ENCODE data around the gene MEIS1. TPM values are rescaled to one million over a fixed set of nuclear protein-coding genes. Genes with fewer than 3 reads are reported as not detected.

Gene MEIS1
- total and polyA plus RNA-seq, 2 experiments from 2014 or later: 0.16 to 0.28 TPM

DNA sequence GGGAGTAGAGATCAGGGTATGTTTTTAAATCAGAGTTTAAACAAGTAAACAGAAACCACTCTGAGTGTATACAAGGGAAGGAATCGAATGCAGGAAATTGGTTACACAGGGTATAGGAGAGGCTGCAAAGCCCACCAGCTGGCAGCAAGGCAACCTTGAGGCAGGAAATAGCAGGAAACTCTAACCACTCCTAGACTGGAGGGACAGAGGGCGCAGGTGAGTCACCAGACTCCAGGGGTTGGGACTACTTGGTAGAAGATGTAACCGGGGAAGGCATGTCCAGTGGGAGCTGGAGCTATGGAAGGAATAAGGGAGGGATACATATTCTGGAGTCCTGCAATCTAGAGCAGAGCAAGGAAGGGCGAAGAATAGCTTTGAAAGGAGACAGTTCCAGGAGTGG is 152.3 kb downstream of the MEIS1 start:
- H3K9me3 Mint-ChIP-seq: no peaks in the 10 kb centered on the region
- TF ChIP-seq, protein P1, sequence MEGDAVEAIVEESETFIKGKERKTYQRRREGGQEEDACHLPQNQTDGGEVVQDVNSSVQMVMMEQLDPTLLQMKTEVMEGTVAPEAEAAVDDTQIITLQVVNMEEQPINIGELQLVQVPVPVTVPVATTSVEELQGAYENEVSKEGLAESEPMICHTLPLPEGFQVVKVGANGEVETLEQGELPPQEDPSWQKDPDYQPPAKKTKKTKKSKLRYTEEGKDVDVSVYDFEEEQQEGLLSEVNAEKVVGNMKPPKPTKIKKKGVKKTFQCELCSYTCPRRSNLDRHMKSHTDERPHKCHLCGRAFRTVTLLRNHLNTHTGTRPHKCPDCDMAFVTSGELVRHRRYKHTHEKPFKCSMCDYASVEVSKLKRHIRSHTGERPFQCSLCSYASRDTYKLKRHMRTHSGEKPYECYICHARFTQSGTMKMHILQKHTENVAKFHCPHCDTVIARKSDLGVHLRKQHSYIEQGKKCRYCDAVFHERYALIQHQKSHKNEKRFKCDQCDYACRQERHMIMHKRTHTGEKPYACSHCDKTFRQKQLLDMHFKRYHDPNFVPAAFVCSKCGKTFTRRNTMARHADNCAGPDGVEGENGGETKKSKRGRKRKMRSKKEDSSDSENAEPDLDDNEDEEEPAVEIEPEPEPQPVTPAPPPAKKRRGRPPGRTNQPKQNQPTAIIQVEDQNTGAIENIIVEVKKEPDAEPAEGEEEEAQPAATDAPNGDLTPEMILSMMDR (conservative IDR thresholded peaks at IDR 0.05; ENCODE audit: low read depth in 2 of 2): peak; percentile 67 to 88
- TF ChIP-seq ZNF114 (CRISPR knock-in tag; IDR thresholded peaks at IDR 0.05) (no peak), EZH2phosphoT487 (IDR thresholded peaks at IDR 0.05; ENCODE audit: unreplicated experiment) (no peak), ZNF331 (CRISPR knock-in tag; IDR thresholded peaks at IDR 0.05; ENCODE audit: low read depth) (no peak), POLR2AphosphoS5 (IDR thresholded peaks at IDR 0.05; ENCODE audit: low read depth) (no peak), STAT1 (IDR thresholded peaks at IDR 0.05; ENCODE audit: unreplicated experiment) (no peak), EZH2 (IDR thresholded peaks at IDR 0.05; ENCODE audit: low read depth, unreplicated experiment) (no peak), JUNB (IDR thresholded peaks at IDR 0.05; ENCODE audit: unreplicated experiment) (no peak), CREB1 (CRISPR knock-in tag; IDR thresholded peaks at IDR 0.05; ENCODE audit: low read depth) (no peak), NANOG (IDR thresholded peaks at IDR 0.05; ENCODE audit: borderline replicate concordance) (no peak)
- TF ChIP-seq, protein P2, sequence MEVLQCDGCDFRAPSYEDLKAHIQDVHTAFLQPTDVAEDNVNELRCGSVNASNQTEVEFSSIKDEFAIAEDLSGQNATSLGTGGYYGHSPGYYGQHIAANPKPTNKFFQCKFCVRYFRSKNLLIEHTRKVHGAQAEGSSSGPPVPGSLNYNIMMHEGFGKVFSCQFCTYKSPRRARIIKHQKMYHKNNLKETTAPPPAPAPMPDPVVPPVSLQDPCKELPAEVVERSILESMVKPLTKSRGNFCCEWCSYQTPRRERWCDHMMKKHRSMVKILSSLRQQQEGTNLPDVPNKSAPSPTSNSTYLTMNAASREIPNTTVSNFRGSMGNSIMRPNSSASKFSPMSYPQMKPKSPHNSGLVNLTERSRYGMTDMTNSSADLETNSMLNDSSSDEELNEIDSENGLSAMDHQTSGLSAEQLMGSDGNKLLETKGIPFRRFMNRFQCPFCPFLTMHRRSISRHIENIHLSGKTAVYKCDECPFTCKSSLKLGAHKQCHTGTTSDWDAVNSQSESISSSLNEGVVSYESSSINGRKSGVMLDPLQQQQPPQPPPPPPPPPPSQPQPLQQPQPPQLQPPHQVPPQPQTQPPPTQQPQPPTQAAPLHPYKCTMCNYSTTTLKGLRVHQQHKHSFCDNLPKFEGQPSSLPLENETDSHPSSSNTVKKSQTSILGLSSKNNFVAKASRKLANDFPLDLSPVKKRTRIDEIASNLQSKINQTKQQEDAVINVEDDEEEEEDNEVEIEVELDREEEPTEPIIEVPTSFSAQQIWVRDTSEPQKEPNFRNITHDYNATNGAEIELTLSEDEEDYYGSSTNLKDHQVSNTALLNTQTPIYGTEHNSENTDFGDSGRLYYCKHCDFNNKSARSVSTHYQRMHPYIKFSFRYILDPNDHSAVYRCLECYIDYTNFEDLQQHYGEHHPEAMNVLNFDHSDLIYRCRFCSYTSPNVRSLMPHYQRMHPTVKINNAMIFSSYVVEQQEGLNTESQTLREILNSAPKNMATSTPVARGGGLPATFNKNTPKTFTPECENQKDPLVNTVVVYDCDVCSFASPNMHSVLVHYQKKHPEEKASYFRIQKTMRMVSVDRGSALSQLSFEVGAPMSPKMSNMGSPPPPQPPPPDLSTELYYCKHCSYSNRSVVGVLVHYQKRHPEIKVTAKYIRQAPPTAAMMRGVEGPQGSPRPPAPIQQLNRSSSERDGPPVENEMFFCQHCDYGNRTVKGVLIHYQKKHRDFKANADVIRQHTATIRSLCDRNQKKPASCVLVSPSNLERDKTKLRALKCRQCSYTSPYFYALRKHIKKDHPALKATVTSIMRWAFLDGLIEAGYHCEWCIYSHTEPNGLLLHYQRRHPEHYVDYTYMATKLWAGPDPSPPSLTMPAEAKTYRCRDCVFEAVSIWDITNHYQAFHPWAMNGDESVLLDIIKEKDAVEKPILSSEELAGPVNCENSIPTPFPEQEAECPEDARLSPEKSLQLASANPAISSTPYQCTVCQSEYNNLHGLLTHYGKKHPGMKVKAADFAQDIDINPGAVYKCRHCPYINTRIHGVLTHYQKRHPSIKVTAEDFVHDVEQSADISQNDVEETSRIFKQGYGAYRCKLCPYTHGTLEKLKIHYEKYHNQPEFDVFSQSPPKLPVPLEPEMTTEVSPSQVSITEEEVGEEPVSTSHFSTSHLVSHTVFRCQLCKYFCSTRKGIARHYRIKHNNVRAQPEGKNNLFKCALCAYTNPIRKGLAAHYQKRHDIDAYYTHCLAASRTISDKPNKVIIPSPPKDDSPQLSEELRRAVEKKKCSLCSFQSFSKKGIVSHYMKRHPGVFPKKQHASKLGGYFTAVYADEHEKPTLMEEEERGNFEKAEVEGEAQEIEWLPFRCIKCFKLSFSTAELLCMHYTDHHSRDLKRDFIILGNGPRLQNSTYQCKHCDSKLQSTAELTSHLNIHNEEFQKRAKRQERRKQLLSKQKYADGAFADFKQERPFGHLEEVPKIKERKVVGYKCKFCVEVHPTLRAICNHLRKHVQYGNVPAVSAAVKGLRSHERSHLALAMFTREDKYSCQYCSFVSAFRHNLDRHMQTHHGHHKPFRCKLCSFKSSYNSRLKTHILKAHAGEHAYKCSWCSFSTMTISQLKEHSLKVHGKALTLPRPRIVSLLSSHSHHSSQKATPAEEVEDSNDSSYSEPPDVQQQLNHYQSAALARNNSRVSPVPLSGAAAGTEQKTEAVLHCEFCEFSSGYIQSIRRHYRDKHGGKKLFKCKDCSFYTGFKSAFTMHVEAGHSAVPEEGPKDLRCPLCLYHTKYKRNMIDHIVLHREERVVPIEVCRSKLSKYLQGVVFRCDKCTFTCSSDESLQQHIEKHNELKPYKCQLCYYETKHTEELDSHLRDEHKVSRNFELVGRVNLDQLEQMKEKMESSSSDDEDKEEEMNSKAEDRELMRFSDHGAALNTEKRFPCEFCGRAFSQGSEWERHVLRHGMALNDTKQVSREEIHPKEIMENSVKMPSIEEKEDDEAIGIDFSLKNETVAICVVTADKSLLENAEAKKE (CRISPR knock-in tag; IDR thresholded peaks at IDR 0.05): peak; percentile 76; the same call in 1 of the 2 replicates
- TF ChIP-seq, protein P3, sequence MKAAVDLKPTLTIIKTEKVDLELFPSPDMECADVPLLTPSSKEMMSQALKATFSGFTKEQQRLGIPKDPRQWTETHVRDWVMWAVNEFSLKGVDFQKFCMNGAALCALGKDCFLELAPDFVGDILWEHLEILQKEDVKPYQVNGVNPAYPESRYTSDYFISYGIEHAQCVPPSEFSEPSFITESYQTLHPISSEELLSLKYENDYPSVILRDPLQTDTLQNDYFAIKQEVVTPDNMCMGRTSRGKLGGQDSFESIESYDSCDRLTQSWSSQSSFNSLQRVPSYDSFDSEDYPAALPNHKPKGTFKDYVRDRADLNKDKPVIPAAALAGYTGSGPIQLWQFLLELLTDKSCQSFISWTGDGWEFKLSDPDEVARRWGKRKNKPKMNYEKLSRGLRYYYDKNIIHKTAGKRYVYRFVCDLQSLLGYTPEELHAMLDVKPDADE (IDR thresholded peaks at IDR 0.05): no peak
- TF ChIP-seq, protein P4, sequence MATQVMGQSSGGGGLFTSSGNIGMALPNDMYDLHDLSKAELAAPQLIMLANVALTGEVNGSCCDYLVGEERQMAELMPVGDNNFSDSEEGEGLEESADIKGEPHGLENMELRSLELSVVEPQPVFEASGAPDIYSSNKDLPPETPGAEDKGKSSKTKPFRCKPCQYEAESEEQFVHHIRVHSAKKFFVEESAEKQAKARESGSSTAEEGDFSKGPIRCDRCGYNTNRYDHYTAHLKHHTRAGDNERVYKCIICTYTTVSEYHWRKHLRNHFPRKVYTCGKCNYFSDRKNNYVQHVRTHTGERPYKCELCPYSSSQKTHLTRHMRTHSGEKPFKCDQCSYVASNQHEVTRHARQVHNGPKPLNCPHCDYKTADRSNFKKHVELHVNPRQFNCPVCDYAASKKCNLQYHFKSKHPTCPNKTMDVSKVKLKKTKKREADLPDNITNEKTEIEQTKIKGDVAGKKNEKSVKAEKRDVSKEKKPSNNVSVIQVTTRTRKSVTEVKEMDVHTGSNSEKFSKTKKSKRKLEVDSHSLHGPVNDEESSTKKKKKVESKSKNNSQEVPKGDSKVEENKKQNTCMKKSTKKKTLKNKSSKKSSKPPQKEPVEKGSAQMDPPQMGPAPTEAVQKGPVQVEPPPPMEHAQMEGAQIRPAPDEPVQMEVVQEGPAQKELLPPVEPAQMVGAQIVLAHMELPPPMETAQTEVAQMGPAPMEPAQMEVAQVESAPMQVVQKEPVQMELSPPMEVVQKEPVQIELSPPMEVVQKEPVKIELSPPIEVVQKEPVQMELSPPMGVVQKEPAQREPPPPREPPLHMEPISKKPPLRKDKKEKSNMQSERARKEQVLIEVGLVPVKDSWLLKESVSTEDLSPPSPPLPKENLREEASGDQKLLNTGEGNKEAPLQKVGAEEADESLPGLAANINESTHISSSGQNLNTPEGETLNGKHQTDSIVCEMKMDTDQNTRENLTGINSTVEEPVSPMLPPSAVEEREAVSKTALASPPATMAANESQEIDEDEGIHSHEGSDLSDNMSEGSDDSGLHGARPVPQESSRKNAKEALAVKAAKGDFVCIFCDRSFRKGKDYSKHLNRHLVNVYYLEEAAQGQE (IDR thresholded peaks at IDR 0.05; ENCODE audit: unreplicated experiment): no peak
- 0 out of 2 replicates have a peak, but pooled peaks cover 4% of the 10 kb centered on the region for H4K20me1 ChIP-seq (replicated peaks; ENCODE audit: insufficient read depth)
- no peaks in the 10 kb centered on the region for H3K79me2 ChIP-seq (replicated peaks; ENCODE audit: insufficient read depth)
- H3K27ac Mint-ChIP-seq: no peak overlapping the region
- peak; percentile 85 for ATAC-seq
- no peaks in the 10 kb centered on the region for H3K4me1 Mint-ChIP-seq
- no peak overlapping the region for H3K27ac ChIP-seq (ENCODE audit: low read depth)
- no peaks in the 10 kb centered on the region for H3K9me2 ChIP-seq (ENCODE audit: insufficient read depth)
- H3F3A ChIP-seq (replicated peaks; ENCODE audit: low read depth): no peaks in the 10 kb centered on the region
- peaks cover 20% of the 10 kb centered on the region for H3K4me1 ChIP-seq (ENCODE audit: insufficient read depth)
- peaks cover 2% of the 10 kb centered on the region for H3K27me3 Mint-ChIP-seq (ENCODE audit: insufficient read depth, low read depth, poor library complexity)
- H3K36me3 Mint-ChIP-seq (ENCODE audit: low read depth): no peaks in the 10 kb centered on the region
- H3K4me2 ChIP-seq: no peak overlapping the region
- DNase-seq (ENCODE audit: low spot score): peak; percentile 85
- no peak overlapping the region for H2AFZ ChIP-seq
- H3K4me3 ChIP-seq: no peak overlapping the region
- H3K27me3 ChIP-seq (ENCODE audit: insufficient read depth): peaks cover 45% of the 10 kb centered on the region
- H3K4me3 Mint-ChIP-seq: no peak overlapping the region
- H3K36me3 ChIP-seq (ENCODE audit: insufficient read depth): no peaks in the 10 kb centered on the region
